A673 (cell line): ENCODE measurements around the gene MPPED2.

Experiments
- CTCF ChIP-seq: fragments of 300-800, 200-600 bp; sonication (generic); conservative IDR thresholded peaks from 2 replicates; pipeline ENCODE4 v1.5.1; 2017; ENCODE audit warnings: low read depth, mild to moderate bottlenecking, antibody characterized with exemption, low read length, moderate library complexity, mixed read lengths
- EZH2 ChIP-seq: fragments of 200-600 bp; sonication (generic); IDR thresholded peaks from 2 replicates; pipeline ENCODE4 v1.6.1; 2017; ENCODE audit warnings: borderline replicate concordance, low read depth, mild to moderate bottlenecking, mixed read lengths, antibody characterized with exemption, low read length; ENCODE audit not compliant: poor library complexity, severe bottlenecking

- TF ChIP-seq CTCF (no peak), EZH2 (no peak)
Measured at GRCh38 chr11:30445056-30445455, 141.1 kb downstream of the MPPED2 start.
